T-helper 2 cell treated with Interferon-gamma antibody and Interleukin-4, amounts not matched to agents 5 μg/mL and 100 μg/mL, for 36 hours (primary cell): Measurements from ENCODE around the gene CACHD1.

Experiments
- DNase-seq: peaks from one replicate; pipeline ENCODE4 v3.0.0; 2021; ENCODE audit warnings: low spot score
- H3K27ac Mint-ChIP-seq: one replicate; pipeline ENCODE4 v1.8.0; 2021; ENCODE audit warnings: mild to moderate bottlenecking, mixed read lengths
- H3K27me3 Mint-ChIP-seq: one replicate; pipeline ENCODE4 v1.8.0; 2021; ENCODE audit warnings: low read depth, mixed read lengths
- H3K36me3 Mint-ChIP-seq: one replicate; pipeline ENCODE4 v1.8.0; 2021; ENCODE audit warnings: low read depth, mixed read lengths
- H3K4me1 Mint-ChIP-seq: one replicate; pipeline ENCODE4 v1.8.0; 2021; ENCODE audit warnings: low read depth, mixed read lengths
- H3K4me3 Mint-ChIP-seq: one replicate; pipeline ENCODE4 v1.8.0; 2022; ENCODE audit warnings: mild to moderate bottlenecking, moderate library complexity, mixed read lengths
- H3K9me3 Mint-ChIP-seq: one replicate; pipeline ENCODE4 v1.8.0; 2021; ENCODE audit warnings: mixed read lengths

The CACHD1 gene

GRCh38 chr1:64680599-64680998 lies 210.7 kb downstream of the CACHD1 start:
- Mint-ChIP-seq H3K4me1 (no peaks in the 10 kb centered on the region), H3K9me3 (no peaks in the 10 kb centered on the region), H3K27ac (no peak overlapping the region), H3K36me3 (no peaks in the 10 kb centered on the region), H3K27me3 (no peaks in the 10 kb centered on the region), H3K4me3 (no peak overlapping the region)
- no peak for DNase-seq

GRCh38 chr1:64681043-64681442 lies 211.1 kb downstream of the CACHD1 start:
- no peaks in the 10 kb centered on the region for H3K9me3 Mint-ChIP-seq
- no peaks in the 10 kb centered on the region for H3K4me1 Mint-ChIP-seq
- DNase-seq: no peak
- no peak overlapping the region for H3K27ac Mint-ChIP-seq
- no peaks in the 10 kb centered on the region for H3K27me3 Mint-ChIP-seq
- H3K4me3 Mint-ChIP-seq: no peak overlapping the region
- no peaks in the 10 kb centered on the region for H3K36me3 Mint-ChIP-seq

GRCh38 chr1:64683419-64683818 lies 213.5 kb downstream of the CACHD1 start:
- Mint-ChIP-seq H3K9me3 (no peaks in the 10 kb centered on the region), H3K27me3 (no peaks in the 10 kb centered on the region), H3K4me3 (no peak overlapping the region), H3K4me1 (no peaks in the 10 kb centered on the region), H3K27ac (no peak overlapping the region), H3K36me3 (no peaks in the 10 kb centered on the region)
- DNase-seq: no peak

GRCh38 chr1:64685217-64685616 lies 215.3 kb downstream of the CACHD1 start:
- DNase-seq: no peak
- H3K4me1 Mint-ChIP-seq: no peaks in the 10 kb centered on the region
- H3K9me3 Mint-ChIP-seq: no peaks in the 10 kb centered on the region
- H3K36me3 Mint-ChIP-seq: no peaks in the 10 kb centered on the region
- no peak overlapping the region for H3K27ac Mint-ChIP-seq
- H3K27me3 Mint-ChIP-seq: no peaks in the 10 kb centered on the region
- H3K4me3 Mint-ChIP-seq: no peak overlapping the region

GRCh38 chr1:64685765-64686341 lies 215.9 kb downstream of the CACHD1 start:
- no peaks in the 10 kb centered on the region for H3K4me1 Mint-ChIP-seq
- H3K9me3 Mint-ChIP-seq: no peaks in the 10 kb centered on the region
- no peak overlapping the region for H3K27ac Mint-ChIP-seq
- no peak overlapping the region for H3K4me3 Mint-ChIP-seq
- no peaks in the 10 kb centered on the region for H3K27me3 Mint-ChIP-seq
- no peaks in the 10 kb centered on the region for H3K36me3 Mint-ChIP-seq
- DNase-seq: no peak

- H3K4me3 Mint-ChIP-seq: no peak overlapping the region
- no peak for DNase-seq
- no peak overlapping the region for H3K27ac Mint-ChIP-seq
- no peaks in the 10 kb centered on the region for H3K9me3 Mint-ChIP-seq
- H3K27me3 Mint-ChIP-seq: no peaks in the 10 kb centered on the region
- H3K4me1 Mint-ChIP-seq: peaks cover 5% of the 10 kb centered on the region
- H3K36me3 Mint-ChIP-seq: no peaks in the 10 kb centered on the region
Observed at GRCh38 chr1:64686828-64687724, 217.1 kb downstream of the CACHD1 start.

GRCh38 chr1:64687725-64688327 lies 217.9 kb downstream of the CACHD1 start:
- H3K9me3 Mint-ChIP-seq: no peaks in the 10 kb centered on the region
- H3K4me3 Mint-ChIP-seq: no peak overlapping the region
- no peak for DNase-seq
- no peaks in the 10 kb centered on the region for H3K36me3 Mint-ChIP-seq
- H3K27me3 Mint-ChIP-seq: no peaks in the 10 kb centered on the region
- no peak overlapping the region for H3K27ac Mint-ChIP-seq
- peaks cover 5% of the 10 kb centered on the region for H3K4me1 Mint-ChIP-seq

- H3K9me3 Mint-ChIP-seq: no peaks in the 10 kb centered on the region
- no peak overlapping the region for H3K4me3 Mint-ChIP-seq
- peaks cover 5% of the 10 kb centered on the region for H3K4me1 Mint-ChIP-seq
- no peaks in the 10 kb centered on the region for H3K27me3 Mint-ChIP-seq
- no peak for DNase-seq
- no peaks in the 10 kb centered on the region for H3K36me3 Mint-ChIP-seq
- no peak overlapping the region for H3K27ac Mint-ChIP-seq
Observed at GRCh38 chr1:64691626-64692025, 221.7 kb downstream of the CACHD1 start.

- H3K36me3 Mint-ChIP-seq: no peaks in the 10 kb centered on the region
- H3K4me1 Mint-ChIP-seq: peaks cover 5% of the 10 kb centered on the region
- H3K9me3 Mint-ChIP-seq: no peaks in the 10 kb centered on the region
- H3K27me3 Mint-ChIP-seq: no peaks in the 10 kb centered on the region
- DNase-seq: no peak
- H3K27ac Mint-ChIP-seq: no peak overlapping the region
- H3K4me3 Mint-ChIP-seq: no peak overlapping the region
Observed at GRCh38 chr1:64692911-64693310, 223.0 kb downstream of the CACHD1 start.

- Mint-ChIP-seq H3K36me3 (no peaks in the 10 kb centered on the region), H3K27me3 (no peaks in the 10 kb centered on the region), H3K27ac (no peak overlapping the region), H3K9me3 (no peaks in the 10 kb centered on the region), H3K4me1 (peaks cover 5% of the 10 kb centered on the region), H3K4me3 (no peak overlapping the region)
- no peak for DNase-seq
Observed at GRCh38 chr1:64693406-64693805, 223.5 kb downstream of the CACHD1 start.

- Mint-ChIP-seq H3K27me3 (no peaks in the 10 kb centered on the region), H3K4me1 (no peaks in the 10 kb centered on the region)
Observed at GRCh38 chr1:64696879-64697278, 226.9 kb downstream of the CACHD1 start.

GRCh38 chr1:64699327-64699726 lies 229.4 kb downstream of the CACHD1 start:
- Mint-ChIP-seq H3K27ac (no peak overlapping the region), H3K36me3 (no peaks in the 10 kb centered on the region), H3K4me3 (no peak overlapping the region), H3K27me3 (no peaks in the 10 kb centered on the region), H3K9me3 (no peaks in the 10 kb centered on the region), H3K4me1 (no peaks in the 10 kb centered on the region)
- no peak for DNase-seq

More at GRCh38 chr1:64696879-64697278, 226.9 kb downstream of the CACHD1 start:
- Mint-ChIP-seq H3K27ac (no peak overlapping the region), H3K4me3 (no peak overlapping the region), H3K36me3 (no peaks in the 10 kb centered on the region), H3K9me3 (no peaks in the 10 kb centered on the region)
- no peak for DNase-seq

GRCh38 chr1:64701071-64701470 lies 231.1 kb downstream of the CACHD1 start:
- Mint-ChIP-seq H3K4me3 (no peak overlapping the region), H3K9me3 (no peaks in the 10 kb centered on the region), H3K4me1 (no peaks in the 10 kb centered on the region), H3K27me3 (no peaks in the 10 kb centered on the region), H3K27ac (no peak overlapping the region), H3K36me3 (no peaks in the 10 kb centered on the region)
- no peak for DNase-seq

- Mint-ChIP-seq H3K9me3 (no peaks in the 10 kb centered on the region), H3K4me3 (no peak overlapping the region), H3K27me3 (no peaks in the 10 kb centered on the region), H3K36me3 (no peaks in the 10 kb centered on the region), H3K27ac (no peak overlapping the region), H3K4me1 (no peaks in the 10 kb centered on the region)
- no peak for DNase-seq
Observed at GRCh38 chr1:64701886-64702285, 232.0 kb downstream of the CACHD1 start.
